Measurements from ENCODE around the gene EEF2K.

The EEF2K gene

DNA sequence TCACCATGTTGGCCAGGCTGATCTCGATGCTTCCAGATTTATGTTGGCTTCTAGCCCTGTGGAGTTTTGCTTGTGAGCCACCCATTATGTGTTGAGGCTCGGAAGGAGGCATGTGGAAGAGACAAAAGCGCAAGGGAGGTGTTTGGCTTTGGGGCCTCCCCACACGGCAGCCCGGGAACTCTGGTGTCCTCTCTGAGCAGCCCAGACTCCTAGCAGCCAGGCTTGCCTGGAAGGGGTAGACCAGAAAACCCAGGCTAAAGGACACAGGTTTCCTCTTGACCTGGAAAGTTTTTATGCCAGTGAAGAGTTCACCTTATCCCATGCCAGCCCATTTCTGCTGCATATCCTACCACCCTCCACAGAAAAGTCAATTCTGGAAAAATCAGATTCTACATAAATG lies 22.7 kb upstream of the EEF2K start:
- DNase-seq, result no peak
- Mint-ChIP-seq H3K9me3 (no peaks in the 10 kb centered on the region), H3K27ac (no peak overlapping the region), H3K4me3 (no peak overlapping the region), H3K4me1 (peaks cover 4 to 5% of the 10 kb centered on the region in 2 donors), H3K36me3 (peaks cover 0 to 4% of the 10 kb centered on the region in 2 donors), H3K27me3 (no peaks in the 10 kb centered on the region)
- no peak for ATAC-seq (replicated peaks)

DNA sequence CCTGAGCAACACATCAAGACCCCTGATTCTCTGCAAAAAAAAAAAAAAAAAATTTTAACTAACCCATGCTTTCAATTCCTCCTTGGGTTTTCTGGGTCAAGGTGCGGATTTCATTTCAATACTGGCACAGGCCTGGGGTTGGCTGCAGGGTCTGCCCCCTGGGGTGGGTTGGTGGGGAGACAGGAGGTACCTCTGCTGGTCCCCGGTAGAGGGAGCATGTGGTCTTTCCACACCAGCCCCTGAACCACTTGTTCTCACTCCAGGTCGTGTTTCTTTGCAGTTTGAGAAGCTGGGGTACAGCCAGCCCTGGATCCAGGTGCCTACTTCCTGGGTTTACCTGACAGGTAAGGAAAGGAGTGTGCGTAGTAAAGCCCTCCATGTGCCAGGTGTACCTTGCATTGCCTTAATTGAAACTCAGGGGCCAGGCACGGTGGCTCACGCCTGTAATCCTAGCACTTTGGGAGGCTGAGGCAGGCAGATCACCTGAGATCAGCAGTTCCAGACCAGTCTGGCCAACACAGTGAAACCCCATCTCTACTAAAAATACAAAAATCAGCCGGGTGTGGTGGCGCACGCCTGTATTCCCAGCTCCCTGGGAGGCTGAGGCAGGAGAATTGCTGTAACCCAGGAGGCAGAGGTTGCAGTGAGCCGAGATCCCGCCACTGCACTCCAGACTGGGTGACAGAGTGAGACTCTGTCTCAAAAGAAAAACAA lies 22.0 kb upstream of the EEF2K start:
- ATAC-seq (replicated peaks), result peak in 1 of 2 donors; percentile 27
- no peaks in the 10 kb centered on the region for H3K27me3 Mint-ChIP-seq
- H3K4me1 Mint-ChIP-seq, result peaks cover 11 to 12% of the 10 kb centered on the region in 2 donors
- no peak overlapping the region for H3K4me3 Mint-ChIP-seq
- DNase-seq, result no peak
- H3K36me3 Mint-ChIP-seq, result peaks cover 0 to 4% of the 10 kb centered on the region in 2 donors
- no peaks in the 10 kb centered on the region for H3K9me3 Mint-ChIP-seq
- no peak overlapping the region for H3K27ac Mint-ChIP-seq

- H3K9me3 Mint-ChIP-seq, result no peaks in the 10 kb centered on the region
- H3K27ac Mint-ChIP-seq, result no peak overlapping the region
- ATAC-seq (replicated peaks), result no peak
- H3K27me3 Mint-ChIP-seq, result no peaks in the 10 kb centered on the region
- peaks cover 0 to 4% of the 10 kb centered on the region in 2 donors for H3K36me3 Mint-ChIP-seq
- no peak for DNase-seq
- H3K4me1 Mint-ChIP-seq, result peaks cover 16 to 18% of the 10 kb centered on the region in 2 donors
- no peak overlapping the region for H3K4me3 Mint-ChIP-seq
Observed at GRCh38 chr16:22184615-22184968, 21.5 kb upstream of the EEF2K start.

- H3K36me3 Mint-ChIP-seq, result peaks cover 0 to 4% of the 10 kb centered on the region in 2 donors
- DNase-seq, result no peak
- no peak overlapping the region for H3K4me3 Mint-ChIP-seq
- H3K27me3 Mint-ChIP-seq, result no peaks in the 10 kb centered on the region
- no peaks in the 10 kb centered on the region for H3K9me3 Mint-ChIP-seq
- no peak overlapping the region for H3K27ac Mint-ChIP-seq
- ATAC-seq (replicated peaks), result no peak
- peaks cover 20 to 23% of the 10 kb centered on the region in 2 donors for H3K4me1 Mint-ChIP-seq
Observed at GRCh38 chr16:22186517-22186916, 19.6 kb upstream of the EEF2K start.

- no peak overlapping the region for H3K4me3 Mint-ChIP-seq
- H3K9me3 Mint-ChIP-seq, result no peaks in the 10 kb centered on the region
- ATAC-seq (replicated peaks) (no peak), DNase-seq (no peak)
- peaks cover 0 to under 1% of the 10 kb centered on the region in 2 donors for H3K36me3 Mint-ChIP-seq
- no peaks in the 10 kb centered on the region for H3K27me3 Mint-ChIP-seq
- H3K4me1 Mint-ChIP-seq, result peaks cover 29 to 36% of the 10 kb centered on the region in 2 donors
- H3K27ac Mint-ChIP-seq, result no peak overlapping the region
Observed at GRCh38 chr16:22188267-22188594, 17.8 kb upstream of the EEF2K start.

- ATAC-seq (replicated peaks), result no peak
Observed at GRCh38 chr16:22188595-22189442, 17.3 kb upstream of the EEF2K start.

GRCh38 chr16:22189473-22190080 lies 16.5 kb upstream of the EEF2K start:
- H3K4me3 Mint-ChIP-seq, result peak overlapping the region; percentile 88 to 91
- ATAC-seq (replicated peaks) (no peak), DNase-seq (no peak)
- peak overlapping the region; percentile 96 for H3K27ac Mint-ChIP-seq
- H3K36me3 Mint-ChIP-seq, result peaks cover 3 to 11% of the 10 kb centered on the region in 2 donors
- H3K4me1 Mint-ChIP-seq, result peaks cover 40 to 49% of the 10 kb centered on the region in 2 donors
- H3K27me3 Mint-ChIP-seq, result no peaks in the 10 kb centered on the region
- peaks cover 8 to 9% of the 10 kb centered on the region in 2 donors for H3K9me3 Mint-ChIP-seq

More at GRCh38 chr16:22188595-22189442, 17.3 kb upstream of the EEF2K start:
- Mint-ChIP-seq H3K27me3 (no peaks in the 10 kb centered on the region), H3K36me3 (peaks cover 3 to 5% of the 10 kb centered on the region in 2 donors), H3K4me3 (peak overlapping the region; percentile 88 to 91), H3K9me3 (peaks cover 4 to 5% of the 10 kb centered on the region in 2 donors), H3K27ac (peak overlapping the region; percentile 96), H3K4me1 (peaks cover 34 to 42% of the 10 kb centered on the region in 2 donors)
- DNase-seq, result peak; percentile 47

DNA sequence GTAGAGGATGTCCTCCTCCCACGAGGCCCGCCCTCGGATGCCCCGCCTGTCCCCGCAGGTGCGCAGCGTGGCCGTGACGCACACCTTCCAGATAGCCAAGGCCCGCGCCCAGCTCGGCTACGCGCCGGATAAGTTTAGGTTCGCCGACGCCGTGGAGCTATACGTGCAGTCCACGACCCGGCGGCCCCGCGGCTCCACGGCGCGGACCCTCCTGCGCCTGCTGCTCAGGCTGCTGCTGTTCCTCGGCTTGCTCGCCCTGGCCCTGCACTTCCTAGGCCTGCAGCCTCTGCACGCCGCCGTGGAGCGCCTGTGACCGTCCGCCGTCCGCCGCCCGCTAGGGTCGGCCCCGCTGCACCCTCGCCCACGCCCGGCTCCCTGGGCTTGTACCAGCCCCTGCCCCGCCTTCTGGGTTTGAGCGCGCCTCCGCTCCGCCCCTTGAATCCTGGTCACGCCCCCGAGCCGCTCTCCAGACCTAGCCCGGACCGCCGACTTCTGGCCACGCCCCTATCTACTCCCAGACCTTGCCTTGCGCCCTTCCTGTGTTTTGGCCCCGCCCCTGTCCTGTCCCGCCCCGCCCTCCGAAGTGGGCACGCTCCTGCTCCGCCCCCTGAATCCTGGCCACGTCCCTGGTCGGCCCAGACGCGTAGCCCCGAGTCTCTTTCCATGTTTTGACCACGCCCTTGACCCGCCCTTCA lies 15.8 kb upstream of the EEF2K start:
- H3K9me3 Mint-ChIP-seq, result peaks cover 9 to 12% of the 10 kb centered on the region in 2 donors
- peak overlapping the region; percentile 88 to 91 for H3K4me3 Mint-ChIP-seq
- peaks cover 5 to 16% of the 10 kb centered on the region in 2 donors for H3K36me3 Mint-ChIP-seq
- ATAC-seq (replicated peaks) (peak; percentile 64 to 69), DNase-seq (peak; percentile 98)
- peaks cover 46 to 56% of the 10 kb centered on the region in 2 donors for H3K4me1 Mint-ChIP-seq
- H3K27me3 Mint-ChIP-seq, result no peaks in the 10 kb centered on the region
- peak overlapping the region; percentile 96 for H3K27ac Mint-ChIP-seq

DNA sequence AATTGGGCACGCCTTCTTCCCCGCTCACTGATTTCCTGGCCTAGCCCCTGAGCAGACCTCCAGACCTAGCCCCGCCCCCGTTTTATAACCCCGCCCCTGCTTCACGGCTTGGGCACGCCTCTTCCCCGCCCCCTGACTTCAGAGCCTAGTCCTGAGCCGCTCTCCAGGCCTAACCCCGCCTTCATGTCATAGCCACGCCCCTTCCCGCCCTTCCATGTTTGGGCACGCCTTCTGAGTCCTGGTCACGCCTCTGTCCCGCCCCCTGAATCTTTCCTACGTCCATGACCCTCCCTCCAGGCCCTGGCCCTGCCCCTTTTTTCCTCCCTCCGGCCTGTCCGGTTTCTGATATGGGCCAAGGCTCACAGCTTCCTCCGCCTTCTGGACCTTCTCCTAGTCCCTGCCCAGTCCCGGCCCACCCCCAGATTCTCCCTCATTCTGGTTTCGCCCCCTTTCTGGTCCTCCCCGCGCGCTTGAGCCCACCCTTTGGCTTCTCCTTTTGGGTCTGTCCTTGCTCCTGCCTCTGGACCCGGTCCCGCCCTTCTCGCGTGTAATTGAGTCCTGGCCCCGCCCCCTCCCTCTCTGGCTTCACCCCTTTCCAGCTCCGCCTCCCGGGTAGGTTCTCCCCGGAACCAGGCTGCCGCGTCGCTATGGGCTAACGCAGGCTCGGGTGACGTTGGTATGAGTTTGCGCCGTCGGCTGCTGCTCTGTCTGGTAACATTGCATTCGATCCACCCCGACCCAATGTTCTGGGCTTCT lies 15.1 kb upstream of the EEF2K start:
- ATAC-seq (replicated peaks), result peak; percentile 54 to 68
- peak; percentile 92 for DNase-seq
- Mint-ChIP-seq H3K4me1 (peaks cover 51 to 63% of the 10 kb centered on the region in 2 donors), H3K4me3 (peak overlapping the region; percentile 88 to 91), H3K27ac (peak overlapping the region; percentile 96), H3K36me3 (peaks cover 8 to 22% of the 10 kb centered on the region in 2 donors), H3K9me3 (peaks cover 11 to 12% of the 10 kb centered on the region in 2 donors), H3K27me3 (peaks cover 4 to 5% of the 10 kb centered on the region in 2 donors)

GRCh38 chr16:22191532-22192260 lies 14.4 kb upstream of the EEF2K start:
- Mint-ChIP-seq H3K4me3 (peak overlapping the region; percentile 88 to 91), H3K36me3 (peaks cover 8 to 22% of the 10 kb centered on the region in 2 donors), H3K9me3 (peaks cover 11 to 12% of the 10 kb centered on the region in 2 donors), H3K27ac (peak overlapping the region; percentile 96), H3K27me3 (peaks cover 4 to 5% of the 10 kb centered on the region in 2 donors), H3K4me1 (peaks cover 51 to 65% of the 10 kb centered on the region in 2 donors)
- ATAC-seq (replicated peaks) (no peak), DNase-seq (no peak)

- Mint-ChIP-seq H3K4me3 (peak overlapping the region; percentile 73 to 91), H3K9me3 (peaks cover 11 to 12% of the 10 kb centered on the region in 2 donors), H3K36me3 (peaks cover 8 to 22% of the 10 kb centered on the region in 2 donors), H3K27ac (peak overlapping the region; percentile 92), H3K4me1 (peaks cover 50 to 65% of the 10 kb centered on the region in 2 donors), H3K27me3 (peaks cover 4 to 5% of the 10 kb centered on the region in 2 donors)
- DNase-seq, result peak; percentile 83
- ATAC-seq (replicated peaks), result peak; percentile 28 to 35
Observed at GRCh38 chr16:22192261-22193062, 13.6 kb upstream of the EEF2K start.

- peaks cover 4 to 5% of the 10 kb centered on the region in 2 donors for H3K27me3 Mint-ChIP-seq
- H3K9me3 Mint-ChIP-seq, result peaks cover 11 to 12% of the 10 kb centered on the region in 2 donors
- peaks cover 49 to 63% of the 10 kb centered on the region in 2 donors for H3K4me1 Mint-ChIP-seq
- H3K27ac Mint-ChIP-seq, result no peak overlapping the region
- no peak for DNase-seq
- H3K4me3 Mint-ChIP-seq, result no peak overlapping the region
- no peak for ATAC-seq (replicated peaks)
- H3K36me3 Mint-ChIP-seq, result peaks cover 8 to 22% of the 10 kb centered on the region in 2 donors
Observed at GRCh38 chr16:22193063-22193411, 13.0 kb upstream of the EEF2K start.
